WTC11 (cell line): ENCODE results near the gene CREB3L4. TPM values are rescaled to one million over a fixed set of nuclear protein-coding genes. Genes with fewer than 3 reads are reported as not detected.

Experiments
- ATAC-seq: fragments of 200-7000 bp; cut with Tn5 transposase; 2 replicates; pipeline ENCODE4 v1.10.0; 2021; ENCODE audit warnings: mild to moderate bottlenecking, moderate library complexity
- CTCF ChIA-PET: fragments of 300-600 bp; sonication (Branson Sonifier 250); formaldehyde crosslinking; loops from one replicate; lab custom pipeline; 2021; ENCODE audit warnings: antibody characterized with exemption; lab: Charles Lee
- POLR2A ChIA-PET: fragments of 350-600 bp; sonication (Branson Sonifier 250); formaldehyde crosslinking; loops from one replicate; lab custom pipeline; 2021; ENCODE audit warnings: antibody characterized with exemption; lab: Charles Lee
- DNase-seq: peaks from one replicate; pipeline ENCODE4 v3.0.0; 2021; ENCODE audit warnings: low spot score
- H3K27ac Mint-ChIP-seq: 2 replicates; pipeline ENCODE4 v1.8.0; 2021; ENCODE audit warnings: mixed read lengths
- H3K27me3 Mint-ChIP-seq: 2 replicates; pipeline ENCODE4 v1.8.0; 2021; ENCODE audit warnings: low read depth, mild to moderate bottlenecking, moderate library complexity, mixed read lengths
- H3K36me3 Mint-ChIP-seq: 2 replicates; pipeline ENCODE4 v1.8.0; 2021; ENCODE audit warnings: mixed read lengths
- H3K4me1 Mint-ChIP-seq: 2 replicates; pipeline ENCODE4 v1.8.0; 2022; ENCODE audit warnings: mixed read lengths
- H3K4me3 Mint-ChIP-seq: 2 replicates; pipeline ENCODE4 v1.8.0; 2021; ENCODE audit warnings: mild to moderate bottlenecking, moderate library complexity, mixed read lengths
- H3K9me3 Mint-ChIP-seq: 2 replicates; pipeline ENCODE4 v1.8.0; 2021; ENCODE audit warnings: mixed read lengths
- ATF1 ChIP-seq: sonication (generic); formaldehyde crosslinking; IDR thresholded peaks from 2 replicates; pipeline ENCODE4 v1.8.1; 2023; ENCODE audit warnings: mild to moderate bottlenecking, moderate library complexity, missing genetic modification reagents
- ATF6 ChIP-seq: sonication (generic); formaldehyde crosslinking; IDR thresholded peaks from 2 replicates; pipeline ENCODE4 v1.8.1; 2023; ENCODE audit warnings: mild to moderate bottlenecking, missing genetic modification reagents
- CBFB ChIP-seq: sonication (generic); formaldehyde crosslinking; IDR thresholded peaks from 2 replicates; pipeline ENCODE4 v1.8.1; 2022; ENCODE audit warnings: mild to moderate bottlenecking, low read depth, missing genetic modification reagents
- FOXP1 ChIP-seq: sonication (generic); formaldehyde crosslinking; IDR thresholded peaks from 2 replicates; pipeline ENCODE4 v1.8.0; 2022; ENCODE audit warnings: missing genetic modification reagents, mild to moderate bottlenecking, moderate library complexity, borderline replicate concordance
- JAZF1 ChIP-seq: fragments of 250-450 bp; sonication (Bioruptor Pico); IDR thresholded peaks from 2 replicates; pipeline ENCODE4 v1.9.0; 2021; ENCODE audit warnings: moderate library complexity, mild to moderate bottlenecking, inconsistent platforms
- JUN ChIP-seq: sonication (generic); formaldehyde crosslinking; IDR thresholded peaks from 2 replicates; pipeline ENCODE4 v1.8.0; 2023; ENCODE audit warnings: mild to moderate bottlenecking, missing genetic modification reagents
- KAT7 ChIP-seq: sonication (generic); formaldehyde crosslinking; IDR thresholded peaks from 2 replicates; pipeline ENCODE4 v1.8.1; 2023; ENCODE audit warnings: missing genetic modification reagents, mild to moderate bottlenecking, borderline replicate concordance
- NFE2L1 ChIP-seq: sonication (generic); formaldehyde crosslinking; IDR thresholded peaks from 2 replicates; pipeline ENCODE4 v1.8.1; 2023; ENCODE audit warnings: missing genetic modification reagents
- NR1H2 ChIP-seq: sonication (generic); formaldehyde crosslinking; IDR thresholded peaks from 2 replicates; pipeline ENCODE4 v1.9.0; 2021; ENCODE audit warnings: mild to moderate bottlenecking, moderate library complexity, missing genetic modification reagents
- RORB ChIP-seq: fragments of 250-450 bp; sonication (Bioruptor Pico); IDR thresholded peaks from 2 replicates; pipeline ENCODE4 v1.9.0; 2021; ENCODE audit warnings: mild to moderate bottlenecking
- TEAD1 ChIP-seq: sonication (generic); formaldehyde crosslinking; IDR thresholded peaks from 2 replicates; pipeline ENCODE4 v1.8.0; 2022; ENCODE audit warnings: mild to moderate bottlenecking, missing genetic modification reagents
- ZNF121 ChIP-seq: sonication (generic); formaldehyde crosslinking; IDR thresholded peaks from 2 replicates; pipeline ENCODE4 v1.8.0; 2023; ENCODE audit warnings: missing genetic modification reagents
- ZNF317 ChIP-seq: sonication (generic); formaldehyde crosslinking; IDR thresholded peaks from 2 replicates; pipeline ENCODE4 v1.8.1; 2023; ENCODE audit warnings: low read depth, mild to moderate bottlenecking, moderate library complexity, missing genetic modification reagents, borderline replicate concordance
- ZNF416 ChIP-seq: fragments of 250-450 bp; sonication (Bioruptor Pico); IDR thresholded peaks from 2 replicates; pipeline ENCODE4 v1.9.0; 2021; ENCODE audit warnings: mild to moderate bottlenecking, inconsistent platforms
- ZNF512 ChIP-seq: sonication (generic); formaldehyde crosslinking; IDR thresholded peaks from 2 replicates; pipeline ENCODE4 v1.8.1; 2022; ENCODE audit warnings: missing genetic modification reagents, borderline replicate concordance
- ZNF532 ChIP-seq: fragments of 250-450 bp; sonication (Bioruptor Pico); IDR thresholded peaks from 2 replicates; pipeline ENCODE4 v1.9.0; 2021; ENCODE audit warnings: mild to moderate bottlenecking, borderline replicate concordance
- total RNA-seq: library from RNA; stranded (reverse); gene quantifications from 3 replicates; pipeline ENCODE4 v1.2.3, GENCODE V29; 2021
- TF ChIP-seq, protein P1 (sequence below): sonication (generic); formaldehyde crosslinking; IDR thresholded peaks from 2 replicates; pipeline ENCODE4 v1.8.0; 2023; ENCODE audit warnings: mild to moderate bottlenecking, missing genetic modification reagents
- TF ChIP-seq, protein P2 (sequence below): sonication (generic); formaldehyde crosslinking; IDR thresholded peaks from 2 replicates; pipeline ENCODE4 v1.8.0; 2022; ENCODE audit warnings: mild to moderate bottlenecking, missing genetic modification reagents
- TF ChIP-seq, protein P3 (sequence below): sonication (generic); formaldehyde crosslinking; IDR thresholded peaks from 2 replicates; pipeline ENCODE4 v1.8.1; 2022; ENCODE audit warnings: mild to moderate bottlenecking, missing genetic modification reagents, moderate library complexity, borderline replicate concordance
- TF ChIP-seq, protein P4 (sequence below): fragments of 200-600 bp; IDR thresholded peaks from 2 replicates; pipeline ENCODE4 v1.8.0; 2022; ENCODE audit warnings: antibody characterized with exemption

CREB3L4 gene
- total RNA-seq, 1 experiment from 2014 or later, result 33.1 TPM

GRCh38 chr1:153977250-153978240 is 9.8 kb downstream of the CREB3L4 start, which contains the start of gene JTB:
Gene JTB (minus strand): TSS chr1:153977674. CDS start chr1:153977252, 422 bp downstream.
- Mint-ChIP-seq H3K27ac (peak within 1 kb of the TSS; percentile 97), H3K4me1 (peaks cover 31% of the 10 kb centered on the region), H3K27me3 (no peaks in the 10 kb centered on the region), H3K36me3 (peaks cover 41% of the 10 kb centered on the region), H3K9me3 (no peaks in the 10 kb centered on the region), H3K4me3 (peak within 1 kb of the TSS; percentile 98)
- peak; percentile 87 for ATAC-seq
- DNase-seq, result peak; percentile 88
- POLR2A ChIA-PET, result interaction anchor here (1.0 to 3.1 kb wide), 11 partner anchors 9 to 344 kb away, joined by 3 to 55 read pairs (median 5); partner anchors contain the start of genes CHTOP, CREB3L4, GATAD2B and RAB13
- CTCF ChIA-PET, result interaction anchor here (0.7 to 4.3 kb wide), 10 partner anchors 9 to 483 kb away, joined by 3 to 26 read pairs (median 4); partner anchors contain the start of genes CREB3L4, DENND4B, RAB13 and RPS27
- TF ChIP-seq ZNF512 (CRISPR knock-in tag), result no peak
- no peak for TF ChIP-seq ZNF317 (CRISPR knock-in tag)
- TF ChIP-seq, protein P1, sequence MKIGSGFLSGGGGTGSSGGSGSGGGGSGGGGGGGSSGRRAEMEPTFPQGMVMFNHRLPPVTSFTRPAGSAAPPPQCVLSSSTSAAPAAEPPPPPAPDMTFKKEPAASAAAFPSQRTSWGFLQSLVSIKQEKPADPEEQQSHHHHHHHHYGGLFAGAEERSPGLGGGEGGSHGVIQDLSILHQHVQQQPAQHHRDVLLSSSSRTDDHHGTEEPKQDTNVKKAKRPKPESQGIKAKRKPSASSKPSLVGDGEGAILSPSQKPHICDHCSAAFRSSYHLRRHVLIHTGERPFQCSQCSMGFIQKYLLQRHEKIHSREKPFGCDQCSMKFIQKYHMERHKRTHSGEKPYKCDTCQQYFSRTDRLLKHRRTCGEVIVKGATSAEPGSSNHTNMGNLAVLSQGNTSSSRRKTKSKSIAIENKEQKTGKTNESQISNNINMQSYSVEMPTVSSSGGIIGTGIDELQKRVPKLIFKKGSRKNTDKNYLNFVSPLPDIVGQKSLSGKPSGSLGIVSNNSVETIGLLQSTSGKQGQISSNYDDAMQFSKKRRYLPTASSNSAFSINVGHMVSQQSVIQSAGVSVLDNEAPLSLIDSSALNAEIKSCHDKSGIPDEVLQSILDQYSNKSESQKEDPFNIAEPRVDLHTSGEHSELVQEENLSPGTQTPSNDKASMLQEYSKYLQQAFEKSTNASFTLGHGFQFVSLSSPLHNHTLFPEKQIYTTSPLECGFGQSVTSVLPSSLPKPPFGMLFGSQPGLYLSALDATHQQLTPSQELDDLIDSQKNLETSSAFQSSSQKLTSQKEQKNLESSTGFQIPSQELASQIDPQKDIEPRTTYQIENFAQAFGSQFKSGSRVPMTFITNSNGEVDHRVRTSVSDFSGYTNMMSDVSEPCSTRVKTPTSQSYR (CRISPR knock-in tag), result no peak
- no peak for TF ChIP-seq ATF1 (CRISPR knock-in tag)
- no peak for TF ChIP-seq ZNF416
- TF ChIP-seq TEAD1 (CRISPR knock-in tag), result no peak
- TF ChIP-seq, protein P2, sequence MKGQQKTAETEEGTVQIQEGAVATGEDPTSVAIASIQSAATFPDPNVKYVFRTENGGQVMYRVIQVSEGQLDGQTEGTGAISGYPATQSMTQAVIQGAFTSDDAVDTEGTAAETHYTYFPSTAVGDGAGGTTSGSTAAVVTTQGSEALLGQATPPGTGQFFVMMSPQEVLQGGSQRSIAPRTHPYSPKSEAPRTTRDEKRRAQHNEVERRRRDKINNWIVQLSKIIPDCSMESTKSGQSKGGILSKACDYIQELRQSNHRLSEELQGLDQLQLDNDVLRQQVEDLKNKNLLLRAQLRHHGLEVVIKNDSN (CRISPR knock-in tag), result no peak
- TF ChIP-seq NFE2L1 (CRISPR knock-in tag), result peak; percentile 17; the same call in 1 of the 2 replicates
- TF ChIP-seq JAZF1 (CRISPR knock-in tag), result no peak
- TF ChIP-seq JUN, result no peak
- no peak; the same call in 1 of the 2 replicates for TF ChIP-seq CBFB (CRISPR knock-in tag)
- TF ChIP-seq ZNF532 (CRISPR knock-in tag), result no peak
- TF ChIP-seq KAT7 (CRISPR knock-in tag), result peak; percentile 25; the same call in 1 of the 2 replicates
- TF ChIP-seq ZNF121, result no peak
- TF ChIP-seq ATF6, result no peak
- TF ChIP-seq FOXP1 (CRISPR knock-in tag), result 0 out of 2 replicates have a peak, but pooled peaks have one; percentile 41
- TF ChIP-seq, protein P3, sequence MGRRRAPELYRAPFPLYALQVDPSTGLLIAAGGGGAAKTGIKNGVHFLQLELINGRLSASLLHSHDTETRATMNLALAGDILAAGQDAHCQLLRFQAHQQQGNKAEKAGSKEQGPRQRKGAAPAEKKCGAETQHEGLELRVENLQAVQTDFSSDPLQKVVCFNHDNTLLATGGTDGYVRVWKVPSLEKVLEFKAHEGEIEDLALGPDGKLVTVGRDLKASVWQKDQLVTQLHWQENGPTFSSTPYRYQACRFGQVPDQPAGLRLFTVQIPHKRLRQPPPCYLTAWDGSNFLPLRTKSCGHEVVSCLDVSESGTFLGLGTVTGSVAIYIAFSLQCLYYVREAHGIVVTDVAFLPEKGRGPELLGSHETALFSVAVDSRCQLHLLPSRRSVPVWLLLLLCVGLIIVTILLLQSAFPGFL (CRISPR knock-in tag), result no peak
- TF ChIP-seq, protein P4, sequence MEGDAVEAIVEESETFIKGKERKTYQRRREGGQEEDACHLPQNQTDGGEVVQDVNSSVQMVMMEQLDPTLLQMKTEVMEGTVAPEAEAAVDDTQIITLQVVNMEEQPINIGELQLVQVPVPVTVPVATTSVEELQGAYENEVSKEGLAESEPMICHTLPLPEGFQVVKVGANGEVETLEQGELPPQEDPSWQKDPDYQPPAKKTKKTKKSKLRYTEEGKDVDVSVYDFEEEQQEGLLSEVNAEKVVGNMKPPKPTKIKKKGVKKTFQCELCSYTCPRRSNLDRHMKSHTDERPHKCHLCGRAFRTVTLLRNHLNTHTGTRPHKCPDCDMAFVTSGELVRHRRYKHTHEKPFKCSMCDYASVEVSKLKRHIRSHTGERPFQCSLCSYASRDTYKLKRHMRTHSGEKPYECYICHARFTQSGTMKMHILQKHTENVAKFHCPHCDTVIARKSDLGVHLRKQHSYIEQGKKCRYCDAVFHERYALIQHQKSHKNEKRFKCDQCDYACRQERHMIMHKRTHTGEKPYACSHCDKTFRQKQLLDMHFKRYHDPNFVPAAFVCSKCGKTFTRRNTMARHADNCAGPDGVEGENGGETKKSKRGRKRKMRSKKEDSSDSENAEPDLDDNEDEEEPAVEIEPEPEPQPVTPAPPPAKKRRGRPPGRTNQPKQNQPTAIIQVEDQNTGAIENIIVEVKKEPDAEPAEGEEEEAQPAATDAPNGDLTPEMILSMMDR, result no peak
- TF ChIP-seq RORB (CRISPR knock-in tag), result no peak
- TF ChIP-seq NR1H2 (CRISPR knock-in tag), result no peak
